GM12892 (cell line): ENCODE results near the gene SGSH.

Experiments
- POLR2A ChIP-seq: IDR thresholded peaks from 2 replicates; pipeline ENCODE4 v1.6.1; 2011; ENCODE audit warnings: low read depth, low read length, control low read depth
- POLR2AphosphoS5 ChIP-seq: IDR thresholded peaks from 2 replicates; pipeline ENCODE4 v1.6.1; 2011; ENCODE audit warnings: low read depth, low read length, control low read depth
- TAF1 ChIP-seq: IDR thresholded peaks from 2 replicates; pipeline ENCODE4 v1.6.1; 2011; ENCODE audit warnings: low read depth, mild to moderate bottlenecking, control low read depth, low read length, borderline replicate concordance

DNA sequence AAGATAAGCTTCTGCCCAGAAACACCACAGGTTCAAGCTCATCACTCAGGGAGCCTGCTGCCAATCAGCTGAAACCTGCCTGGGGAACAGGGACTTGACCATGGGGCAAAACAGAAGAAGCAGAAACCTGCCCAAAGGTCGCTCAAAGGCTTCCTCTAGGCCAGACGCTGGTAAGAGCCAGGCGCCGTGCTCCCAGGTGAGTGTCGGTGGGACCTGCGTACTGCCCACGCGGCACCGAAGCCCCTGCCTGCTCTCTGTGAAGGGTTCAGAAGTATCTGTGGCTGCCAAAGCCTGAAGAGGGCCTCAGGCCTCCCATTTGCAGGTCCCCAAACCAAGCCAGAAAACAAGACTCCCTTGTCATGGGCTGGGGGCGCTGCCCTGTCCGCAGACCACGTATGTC is 10.4 kb downstream of the SGSH start:
- TF ChIP-seq POLR2AphosphoS5 (no peak), POLR2A (no peak), TAF1 (no peak)
